ENCODE results near the gene RDH5.

GRCh38 chr12:55736076-55736475 is 15.9 kb downstream of the RDH5 start:
- TF ChIP-seq CTCF (conservative IDR thresholded peaks at IDR 0.05) (no peak), ZFX (IDR thresholded peaks at IDR 0.05) (no peak)

Measured in C4-2B (cell line).